ENCODE measurements around the gene WDR62. TPM values are rescaled to one million over a fixed set of nuclear protein-coding genes. Genes with fewer than 3 reads are reported as not detected.

Gene WDR62
- polyA plus RNA-seq, 1 donor (not counting 4 experiments of a cell fraction or from before 2014, with no cell fraction given) = 2.3 TPM

GRCh38 chr19:36027696-36028095 is 27.0 kb upstream of the WDR62 start:
- no peak for DNase-seq (ENCODE audit: low read depth, low spot score)
- dilution Hi-C loops (cut with MboI; ENCODE audit: extremely low pct_ligation_motif_present, low sequenced_read_pairs) = no loop called here

GRCh38 chr19:36028313-36029041 is 26.2 kb upstream of the WDR62 start:
- dilution Hi-C loops (cut with MboI; ENCODE audit: extremely low pct_ligation_motif_present, low sequenced_read_pairs) = no loop called here

More at GRCh38 chr19:36027696-36028095, 27.0 kb upstream of the WDR62 start:
- Histone ChIP-seq H4K20me1 (ENCODE audit: control insufficient read depth, extremely low read depth, insufficient read depth, low read length) (no peaks in the 10 kb centered on the region), H2AFZ (ENCODE audit: control insufficient read depth, low read length) (no peak overlapping the region), H3K9me1 (ENCODE audit: control insufficient read depth, extremely low read depth, insufficient read depth, low read length) (no peaks in the 10 kb centered on the region), H3K27ac (ENCODE audit: control insufficient read depth, insufficient read depth, low read length) (no peak overlapping the region), H3K4me1 (ENCODE audit: control insufficient read depth, extremely low read depth, insufficient read depth, low read length) (no peaks in the 10 kb centered on the region), H3K27me3 (ENCODE audit: control insufficient read depth, extremely low read depth, insufficient read depth, low read length) (no peaks in the 10 kb centered on the region), H3K9me3 (ENCODE audit: control insufficient read depth, low read depth, low read length) (no peaks in the 10 kb centered on the region), H3K9ac (ENCODE audit: control insufficient read depth, extremely low read depth, insufficient read depth, low read length) (no peak overlapping the region), H3K4me2 (ENCODE audit: control insufficient read depth, extremely low read depth, insufficient read depth, low read depth, low read length) (no peak overlapping the region), H3K36me3 (ENCODE audit: control insufficient read depth in 2 of 2, extremely low read depth in 1 of 2, insufficient read depth in 2 of 2, low read length in 2 of 2) (peaks cover 1 to 10% of the 10 kb centered on the region in 2 experiments), H3K4me3 (ENCODE audit: control insufficient read depth in 2 of 3, extremely low read depth in 1 of 3, insufficient read depth in 2 of 3, low read depth in 1 of 3, low read length in 3 of 3) (no peak overlapping the region), H3K79me2 (ENCODE audit: control insufficient read depth, insufficient read depth, low read length) (no peaks in the 10 kb centered on the region)
- TF ChIP-seq EZH2 (IDR thresholded peaks at IDR 0.05; ENCODE audit: low read length) (no peak), CTCF (optimal IDR thresholded peaks at IDR 0.05 in 1 of 3, IDR thresholded peaks at IDR 0.05 in 1 of 3, conservative IDR thresholded peaks at IDR 0.05 in 1 of 3; ENCODE audit: extremely low read depth in 1 of 3, insufficient read depth in 2 of 3, low read length in 3 of 3) (no peak)
- FAIRE-seq = no peak

More at GRCh38 chr19:36028313-36029041, 26.2 kb upstream of the WDR62 start:
- H4K20me1 ChIP-seq (ENCODE audit: control insufficient read depth, extremely low read depth, insufficient read depth, low read length) = no peaks in the 10 kb centered on the region
- no peak overlapping the region for H3K9ac ChIP-seq (ENCODE audit: control insufficient read depth, extremely low read depth, insufficient read depth, low read length)
- H3K27ac ChIP-seq (ENCODE audit: control insufficient read depth, insufficient read depth, low read length) = no peak overlapping the region
- H3K4me1 ChIP-seq (ENCODE audit: control insufficient read depth, extremely low read depth, insufficient read depth, low read length) = no peaks in the 10 kb centered on the region
- peaks cover 1 to 9% of the 10 kb centered on the region in 2 experiments for H3K36me3 ChIP-seq (ENCODE audit: control insufficient read depth in 2 of 2, extremely low read depth in 1 of 2, insufficient read depth in 2 of 2, low read length in 2 of 2)
- H3K27me3 ChIP-seq (ENCODE audit: control insufficient read depth, extremely low read depth, insufficient read depth, low read length) = no peaks in the 10 kb centered on the region
- no peaks in the 10 kb centered on the region for H3K9me1 ChIP-seq (ENCODE audit: control insufficient read depth, extremely low read depth, insufficient read depth, low read length)
- DNase-seq (ENCODE audit: low read depth, low spot score) = no peak
- no peak overlapping the region for H3K4me3 ChIP-seq (ENCODE audit: control insufficient read depth in 2 of 3, extremely low read depth in 1 of 3, insufficient read depth in 2 of 3, low read depth in 1 of 3, low read length in 3 of 3)
- FAIRE-seq = no peak
- H3K9me3 ChIP-seq (ENCODE audit: control insufficient read depth, low read depth, low read length) = no peaks in the 10 kb centered on the region
- no peaks in the 10 kb centered on the region for H3K79me2 ChIP-seq (ENCODE audit: control insufficient read depth, insufficient read depth, low read length)
- no peak overlapping the region for H3K4me2 ChIP-seq (ENCODE audit: control insufficient read depth, extremely low read depth, insufficient read depth, low read depth, low read length)
- no peak overlapping the region for H2AFZ ChIP-seq (ENCODE audit: control insufficient read depth, low read length)
- TF ChIP-seq CTCF (optimal IDR thresholded peaks at IDR 0.05 in 1 of 3, IDR thresholded peaks at IDR 0.05 in 1 of 3, conservative IDR thresholded peaks at IDR 0.05 in 1 of 3; ENCODE audit: extremely low read depth in 1 of 3, insufficient read depth in 2 of 3, low read length in 3 of 3) = no peak
- TF ChIP-seq EZH2 (IDR thresholded peaks at IDR 0.05; ENCODE audit: low read length) = no peak
